ENCODE data around the gene COMMD10. TPM values are rescaled to one million over a fixed set of nuclear protein-coding genes. Genes with fewer than 3 reads are reported as not detected.

Gene COMMD10
- total RNA-seq, 1 donor from 2014 or later: 32.8 TPM

DNA sequence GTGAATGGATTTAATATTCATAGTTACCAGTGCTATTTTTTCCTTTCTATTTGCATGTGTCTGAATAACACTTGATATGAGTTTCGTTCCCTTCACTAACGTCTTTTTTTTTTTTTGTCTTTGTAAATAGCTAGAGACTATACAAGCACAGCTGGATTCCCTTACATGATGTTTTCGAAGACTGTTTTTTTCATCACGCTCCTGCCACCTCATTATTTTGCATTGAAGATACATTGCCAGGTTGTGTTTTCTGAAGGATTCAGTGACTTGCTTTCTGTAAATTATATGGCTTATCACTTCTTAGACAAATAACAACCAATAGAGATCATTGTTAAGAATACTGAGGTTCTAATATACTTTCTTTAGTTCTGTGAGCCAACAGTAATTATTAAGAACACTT is 207.5 kb downstream of the COMMD10 start:
- no peak for DNase-seq (ENCODE audit: low spot score)

DNA sequence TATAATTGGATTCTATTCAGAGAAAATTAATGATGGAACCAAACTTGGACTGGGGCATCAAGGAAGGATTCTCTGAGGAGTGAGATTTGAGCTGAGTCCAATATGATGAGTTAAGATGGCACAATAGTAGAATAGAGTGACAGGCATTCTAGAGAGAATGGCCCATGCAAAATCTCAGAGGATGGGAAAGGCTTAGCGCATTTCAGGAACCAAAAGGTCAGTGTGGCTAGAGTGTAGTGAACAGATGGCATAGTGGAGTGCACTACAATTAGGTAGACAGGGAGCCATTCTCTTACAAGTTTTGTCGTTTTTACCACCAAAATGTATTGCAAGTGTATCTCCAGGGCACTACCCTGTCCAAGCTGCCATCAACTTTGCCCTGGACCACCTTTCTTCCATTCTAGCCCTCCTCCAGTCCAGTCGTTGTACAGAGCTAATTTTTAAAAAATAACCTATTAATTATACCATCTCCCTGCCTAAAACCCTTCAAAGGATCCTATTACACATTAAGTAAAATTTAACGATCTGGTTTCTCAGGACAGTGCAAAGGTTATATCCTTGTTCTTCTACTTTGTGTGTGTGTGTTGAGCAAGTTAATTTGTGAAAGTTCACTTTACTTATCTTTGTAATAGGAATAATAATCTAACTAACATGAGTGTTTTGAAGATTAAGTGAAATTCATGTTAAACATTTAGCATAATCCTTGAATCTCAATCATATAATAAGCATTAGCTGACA is 211.7 kb downstream of the COMMD10 start:
- no peak for DNase-seq (ENCODE audit: low spot score)

DNA sequence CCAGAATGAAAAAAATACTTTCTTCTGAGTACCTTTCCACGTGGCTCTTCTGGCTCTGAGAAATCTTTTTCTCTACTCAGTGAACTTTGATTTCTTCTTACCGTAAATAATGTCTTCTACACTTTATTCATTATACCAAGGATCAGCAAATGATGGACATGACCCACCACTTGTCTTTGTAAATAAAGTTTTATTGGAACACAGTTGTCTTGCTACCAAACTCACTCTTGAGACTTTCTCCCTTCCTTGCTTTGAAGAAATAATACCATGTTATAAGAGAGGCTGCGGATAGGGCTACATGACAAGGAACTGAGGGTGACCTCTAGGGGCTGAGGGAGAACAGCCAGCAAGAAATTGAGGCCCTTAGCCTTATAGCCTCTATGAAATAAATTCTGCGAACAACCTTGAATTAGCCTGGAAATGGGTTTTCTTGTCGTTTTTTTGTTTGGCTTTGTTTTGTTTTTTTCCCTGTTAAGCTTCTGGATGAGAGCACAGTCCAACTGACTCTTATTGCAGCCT is 212.5 kb downstream of the COMMD10 start:
- DNase-seq (ENCODE audit: low spot score): no peak

DNA sequence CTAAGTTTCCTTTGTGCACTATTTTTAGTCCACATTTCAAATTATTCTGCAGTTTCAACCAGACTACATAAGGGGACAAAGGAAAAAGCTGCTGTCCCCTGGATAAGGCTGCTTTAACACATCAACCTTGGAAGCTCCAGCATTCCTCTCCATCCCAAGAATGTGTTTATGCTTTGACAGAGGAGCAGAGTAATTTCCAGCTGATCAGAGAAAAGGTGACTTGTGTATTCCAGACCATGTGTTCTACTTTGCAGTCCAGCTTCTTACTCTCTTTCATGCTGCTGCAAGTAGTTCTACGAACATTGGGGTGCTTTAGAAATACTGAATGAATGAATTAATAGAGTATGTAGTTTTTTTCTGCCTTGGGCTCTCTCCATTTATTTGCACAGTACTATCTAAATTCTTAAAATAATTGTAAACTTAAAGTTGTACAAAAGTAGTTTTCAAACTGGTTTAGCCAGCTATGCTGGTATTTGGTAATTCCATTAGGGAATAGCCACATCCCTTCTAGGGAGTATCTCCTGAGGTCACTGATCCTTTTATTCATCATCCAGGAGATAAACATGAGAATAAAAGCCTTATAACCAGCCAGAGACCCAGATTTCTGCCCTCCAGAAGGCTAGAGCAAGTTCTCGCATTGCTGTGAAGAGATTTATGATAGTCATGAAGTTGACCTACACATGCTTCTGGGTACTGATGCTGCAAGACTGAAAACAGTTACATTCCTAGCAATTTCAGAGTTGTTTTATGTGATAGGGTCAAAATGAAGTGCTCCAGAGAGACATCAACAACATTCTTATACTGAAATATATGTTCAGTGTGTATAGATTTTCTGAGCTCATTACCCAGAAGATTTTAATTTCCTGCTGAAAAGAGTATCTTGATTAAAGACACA is 215.2 kb downstream of the COMMD10 start:
- DNase-seq (ENCODE audit: low spot score): no peak

DNA sequence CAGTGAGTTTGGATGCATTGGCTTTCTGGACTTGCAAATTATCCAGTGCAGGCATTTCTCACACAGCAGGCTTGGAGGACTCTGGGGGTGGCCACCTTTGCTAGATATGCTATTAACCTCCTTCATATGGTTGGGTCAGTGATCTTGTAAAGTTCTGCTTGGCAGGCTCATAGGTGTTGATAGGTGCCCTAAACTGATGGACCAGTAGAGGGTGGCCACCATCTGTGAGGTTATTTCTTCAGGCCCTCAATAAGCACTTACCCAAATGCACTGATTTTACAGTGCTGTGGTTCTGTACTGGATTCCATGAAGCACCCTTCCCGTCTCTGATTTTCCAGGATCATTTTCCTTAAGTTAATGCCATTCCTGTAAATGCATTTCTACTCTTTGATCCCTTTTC is 216.3 kb downstream of the COMMD10 start:
- DNase-seq (ENCODE audit: low spot score): no peak

DNA sequence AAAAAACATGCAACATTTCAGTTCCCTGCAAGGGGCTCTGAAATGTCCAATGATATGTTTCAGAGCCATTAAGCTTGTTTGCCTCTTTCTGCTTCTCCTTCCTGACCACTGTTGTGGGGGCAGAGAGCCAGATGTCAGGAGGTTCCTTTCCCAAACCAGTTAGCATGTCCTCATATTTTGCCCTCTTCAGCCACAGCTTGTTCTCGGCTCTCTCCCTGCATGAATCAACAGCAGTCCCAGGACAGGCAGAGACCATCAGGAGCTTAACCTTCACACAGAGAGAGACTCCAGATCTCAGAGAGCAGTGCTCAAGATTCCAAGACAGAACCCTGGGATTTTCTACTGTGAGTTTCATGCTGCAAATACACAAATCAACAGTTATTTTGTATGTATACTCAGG is 218.5 kb downstream of the COMMD10 start:
- DNase-seq (ENCODE audit: low spot score): no peak

DNA sequence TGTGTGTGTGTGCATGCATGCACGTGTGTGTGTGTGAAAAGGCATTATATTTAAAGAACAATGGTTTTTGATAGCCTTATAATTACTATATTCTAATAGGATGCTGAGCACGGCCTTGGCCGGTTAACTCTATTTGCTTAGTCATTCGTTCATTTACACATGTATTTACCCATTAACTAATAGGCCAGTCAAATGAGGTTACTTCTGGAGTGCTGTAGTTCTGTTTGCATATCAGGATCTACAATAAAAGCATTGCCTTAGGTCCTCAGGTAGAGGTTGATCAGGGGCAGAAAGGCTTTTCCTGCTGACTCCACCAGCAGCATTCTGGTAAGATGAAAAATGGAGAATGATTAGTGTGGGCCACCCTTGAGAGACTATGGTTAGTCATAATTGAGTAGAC is 219.0 kb downstream of the COMMD10 start:
- peak; percentile 16 for DNase-seq (ENCODE audit: low spot score)

DNA sequence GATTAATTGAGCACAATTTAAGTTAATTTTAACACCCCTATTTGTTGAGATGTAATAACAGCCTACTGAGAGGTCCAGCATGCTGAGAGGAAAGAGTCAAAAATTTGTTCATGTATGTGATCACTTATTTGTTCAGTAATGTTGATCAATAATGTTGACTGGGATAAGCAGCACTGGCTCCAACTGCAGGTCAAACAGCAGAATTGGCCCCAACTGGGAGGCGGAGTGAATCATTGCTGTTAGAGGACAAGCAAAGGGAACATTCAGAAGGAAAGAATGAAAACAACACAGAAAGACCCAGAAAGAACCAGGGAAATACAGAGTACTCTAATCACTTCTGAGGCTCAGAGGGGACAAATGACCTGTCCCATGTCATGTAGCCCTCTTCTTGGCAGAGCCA is 221.1 kb downstream of the COMMD10 start:
- peak; percentile 40 for DNase-seq (ENCODE audit: low spot score)

DNA sequence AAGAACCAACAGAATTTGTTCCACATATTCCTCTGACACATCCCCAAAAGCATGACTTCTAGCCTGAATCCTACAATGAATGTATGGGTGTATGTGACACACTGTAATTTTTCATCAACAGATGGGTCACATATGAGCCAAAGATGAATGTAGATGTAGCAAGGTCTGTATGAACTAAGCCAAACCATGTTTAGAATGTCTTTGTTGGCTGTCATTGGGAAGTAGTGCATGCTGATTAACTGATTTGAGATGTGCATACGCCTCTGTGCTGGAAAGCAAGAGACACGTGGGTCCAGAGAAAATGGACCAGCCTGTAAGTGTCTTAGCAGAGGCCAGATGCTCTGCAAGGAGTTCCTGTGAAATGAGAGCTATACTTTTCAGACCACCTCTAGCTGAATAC is 222.0 kb downstream of the COMMD10 start:
- DNase-seq (ENCODE audit: low spot score): no peak

DNA sequence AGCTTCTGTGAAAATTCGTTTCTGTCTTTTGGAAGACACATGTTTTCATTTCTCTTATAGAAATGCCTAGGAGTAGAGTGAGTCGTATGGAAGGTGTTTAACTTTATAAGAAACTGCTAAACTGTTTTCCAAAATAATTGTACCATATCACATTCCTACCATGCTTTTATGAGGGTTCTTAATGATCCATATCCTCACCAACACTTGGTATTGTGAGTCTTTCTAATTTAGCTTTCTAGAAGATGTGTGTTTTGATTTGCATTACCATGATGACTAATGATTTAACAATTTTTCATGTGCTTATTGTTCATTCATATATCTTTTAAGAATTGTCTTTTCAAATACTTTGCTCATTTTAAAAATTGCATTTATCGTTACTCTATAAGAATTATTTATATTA is 223.6 kb downstream of the COMMD10 start:
- DNase-seq (ENCODE audit: low spot score): no peak

DNA sequence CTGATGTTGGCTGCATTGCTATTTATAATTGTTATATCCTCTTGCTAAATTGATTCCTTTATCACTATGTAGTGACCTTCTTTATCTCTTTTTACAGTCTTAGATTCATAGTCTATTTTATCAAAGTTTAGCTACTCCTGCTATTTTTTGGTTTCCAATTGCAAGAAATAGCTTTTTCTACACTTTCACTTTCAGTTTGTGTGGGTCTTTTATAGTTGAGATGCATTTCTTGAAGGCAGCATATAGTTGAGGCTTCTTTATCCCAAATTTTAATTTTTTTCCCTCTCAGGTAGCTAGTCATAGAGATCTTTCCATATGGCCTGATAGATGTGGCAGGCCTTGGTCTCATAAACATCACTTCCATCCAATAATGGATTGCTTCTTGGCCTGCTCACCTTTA is 228.5 kb downstream of the COMMD10 start:
- DNase-seq (ENCODE audit: low spot score): no peak

DNA sequence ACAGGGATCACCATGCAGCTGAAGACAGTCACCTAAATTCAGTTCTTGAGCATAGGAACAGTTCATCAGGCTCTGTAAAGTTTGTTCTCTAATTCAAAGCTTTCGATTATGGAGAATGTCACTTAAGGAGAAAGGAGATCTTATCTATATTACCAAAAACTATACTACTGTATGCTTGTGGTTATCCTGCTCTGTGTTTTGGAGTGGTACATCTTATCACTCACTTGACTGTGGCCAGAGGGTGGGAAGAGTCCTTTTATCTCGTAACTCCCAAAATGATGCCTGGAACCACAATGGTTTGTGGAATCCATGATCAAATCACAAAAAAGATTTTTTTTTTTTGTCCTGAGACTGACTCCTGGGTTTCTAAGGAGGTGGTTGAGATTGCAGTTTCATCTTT is 230.7 kb downstream of the COMMD10 start:
- no peak for DNase-seq (ENCODE audit: low spot score)

DNA sequence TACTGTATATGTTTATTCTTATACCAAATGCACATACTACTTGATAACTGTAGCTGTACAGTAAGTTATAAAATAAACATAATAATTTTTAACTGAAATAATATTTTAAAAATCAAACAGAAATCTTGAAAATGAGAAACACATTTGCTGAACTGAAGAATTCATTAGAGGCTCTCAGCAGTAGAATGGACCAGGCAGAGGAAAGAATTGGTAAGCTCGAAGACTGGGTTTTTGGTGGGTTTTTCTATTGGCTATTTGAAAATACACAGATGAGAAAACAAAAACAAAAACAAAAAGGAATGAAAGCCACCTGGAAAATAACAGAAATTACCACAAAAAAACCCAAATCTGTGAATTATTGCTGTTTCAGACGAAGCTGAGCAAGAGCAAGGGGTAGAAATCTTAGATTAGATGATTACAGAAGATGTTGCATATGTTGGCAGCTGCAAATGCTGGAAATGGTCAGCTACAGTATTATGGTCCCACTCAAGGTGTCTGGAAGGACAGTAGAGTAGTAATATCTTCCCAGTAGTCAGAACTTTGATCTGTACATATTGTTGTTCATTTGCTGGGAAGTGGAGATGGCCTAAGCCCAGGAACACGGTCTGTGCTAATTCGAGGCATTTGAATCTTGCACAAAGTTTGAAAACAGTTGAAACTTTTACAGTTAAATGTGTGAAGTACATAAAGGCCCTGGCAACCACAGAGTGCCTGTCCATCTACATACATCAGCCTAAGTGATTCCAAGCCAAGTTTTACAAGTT is 233.4 kb downstream of the COMMD10 start:
- no peak for DNase-seq (ENCODE audit: low spot score)

DNA sequence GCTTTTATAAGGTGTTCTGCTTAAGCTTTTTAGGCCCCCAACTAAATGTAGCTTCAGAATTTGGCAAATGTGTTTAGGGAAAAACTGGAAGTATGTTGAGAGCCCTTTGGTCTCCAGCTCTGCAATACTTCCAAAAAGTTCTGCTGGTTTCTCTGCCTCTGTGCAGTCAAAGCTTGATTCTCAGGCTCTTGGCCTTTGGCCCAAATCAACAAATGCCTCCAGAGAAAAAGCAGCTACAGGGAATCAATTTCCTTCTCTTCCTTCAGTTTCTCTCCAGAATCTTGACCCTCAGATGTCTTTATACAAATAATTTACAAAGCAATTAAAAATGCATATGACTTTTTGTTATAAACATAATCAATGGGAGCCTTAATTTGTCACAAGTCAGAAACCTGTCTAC is 235.7 kb downstream of the COMMD10 start:
- DNase-seq (ENCODE audit: low spot score): peak; percentile 56

DNA sequence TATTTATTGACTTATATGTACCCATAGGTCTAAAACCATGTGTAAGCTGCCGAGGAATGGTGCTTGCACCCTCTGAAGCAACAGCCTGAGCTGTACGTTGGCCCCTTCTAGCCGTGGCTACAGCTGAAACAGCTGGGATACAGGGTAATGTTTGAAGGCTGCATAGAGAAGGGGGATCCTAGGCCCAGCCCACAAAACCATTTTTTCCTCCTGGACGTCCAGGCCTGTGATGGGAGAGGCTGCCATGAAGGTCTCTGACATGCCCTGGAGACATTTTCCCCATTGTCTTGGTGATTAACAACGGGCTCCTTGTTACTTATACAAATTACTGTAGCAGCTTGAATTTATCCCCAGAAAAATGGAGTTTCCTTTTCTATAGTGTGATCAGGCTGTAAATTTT is 244.7 kb downstream of the COMMD10 start:
- no peak for DNase-seq (ENCODE audit: low spot score)

DNA sequence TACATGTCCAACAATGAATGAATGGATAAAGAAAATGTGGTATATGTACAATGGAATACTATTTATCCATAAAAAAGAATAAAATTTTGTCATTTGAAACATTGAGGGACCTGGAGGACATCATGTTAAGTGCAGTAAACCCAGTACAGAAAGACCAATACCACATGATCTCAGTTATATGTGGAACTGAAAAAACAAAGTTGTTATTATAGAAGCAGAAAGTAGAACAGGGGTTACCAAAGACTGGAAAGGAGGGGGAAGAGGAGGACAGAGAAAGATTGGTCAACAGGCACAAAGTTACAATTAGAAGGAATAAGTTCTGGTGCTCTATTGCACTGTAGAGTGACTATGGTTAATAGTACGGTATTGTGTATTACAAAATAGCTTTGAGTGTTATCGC is 256.0 kb downstream of the COMMD10 start:
- DNase-seq (ENCODE audit: low spot score): no peak

Other genes starting within 250 kb of the COMMD10 start
- 36.5 TPM for gene ATG12, start 243.5 kb upstream of the COMMD10 start, total RNA-seq
- 72.0 TPM for gene AP3S1, start 243.1 kb upstream of the COMMD10 start, total RNA-seq
- gene LVRN, start 122.5 kb upstream of the COMMD10 start, total RNA-seq: 0.43 TPM
- not detected for gene ARL14EPL, start 52.6 kb upstream of the COMMD10 start, total RNA-seq